GM18498 (cell line): ENCODE data around the gene CSNK1G3.
"Not testable (repeated sequence)": the region's sequence is repeated elsewhere in the genome, so short reads cannot be mapped to it uniquely, and the experiment has no call there.

ENCODE experiments used
- ATAC-seq: cut with Tn5 transposase; IDR thresholded peaks from one replicate; pipeline ENCODE4 v1.9.1; 2021; ENCODE audit warnings: mild to moderate bottlenecking, moderate library complexity; ENCODE audit not compliant: unreplicated experiment

Gene CSNK1G3

GRCh38 chr5:123511648-123512605 is at the start of gene CSNK1G3:
CSNK1G3 (plus strand) TSS chr5:123512177; CDS start chr5:123545664, 33,487 bp downstream.
- peak; percentile 92 for ATAC-seq

- ATAC-seq: not testable (repeated sequence)
These were observed 45.1 kb upstream of the CSNK1G3 start for GRCh38 chr5:123466839-123467238.

GRCh38 chr5:123471385-123471784 is 40.6 kb upstream of the CSNK1G3 start:
- no peak for ATAC-seq

- no peak for ATAC-seq
These were observed 39.6 kb upstream of the CSNK1G3 start for GRCh38 chr5:123472150-123472924.

GRCh38 chr5:123474228-123474627 is 37.7 kb upstream of the CSNK1G3 start:
- no peak for ATAC-seq

GRCh38 chr5:123476731-123477130 is 35.2 kb upstream of the CSNK1G3 start:
- no peak for ATAC-seq

- ATAC-seq: no peak
These were observed 33.4 kb upstream of the CSNK1G3 start for GRCh38 chr5:123478546-123478945.

- no peak for ATAC-seq
These were observed 29.7 kb upstream of the CSNK1G3 start for GRCh38 chr5:123482258-123482657.

- ATAC-seq: no peak
These were observed 28.4 kb upstream of the CSNK1G3 start for GRCh38 chr5:123483446-123484077.

GRCh38 chr5:123485275-123485674 is 26.7 kb upstream of the CSNK1G3 start:
- ATAC-seq: no peak

GRCh38 chr5:123486951-123487655 is 24.9 kb upstream of the CSNK1G3 start:
- ATAC-seq: no peak

- ATAC-seq: no peak
These were observed 21.0 kb upstream of the CSNK1G3 start for GRCh38 chr5:123490974-123491373.

- ATAC-seq: not testable (repeated sequence)
These were observed 16.8 kb upstream of the CSNK1G3 start for GRCh38 chr5:123495211-123495610.

- no peak for ATAC-seq
These were observed 15.1 kb upstream of the CSNK1G3 start for GRCh38 chr5:123496892-123497291.

GRCh38 chr5:123500471-123500870 is 11.5 kb upstream of the CSNK1G3 start:
- no peak for ATAC-seq

GRCh38 chr5:123502120-123502519 is 9.9 kb upstream of the CSNK1G3 start:
- no peak for ATAC-seq

- no peak for ATAC-seq
These were observed 8.7 kb upstream of the CSNK1G3 start for GRCh38 chr5:123503299-123503698.

- ATAC-seq: no peak
These were observed 6.3 kb upstream of the CSNK1G3 start for GRCh38 chr5:123505633-123506032.

- ATAC-seq: no peak
These were observed 3.5 kb upstream of the CSNK1G3 start for GRCh38 chr5:123508441-123508840.

GRCh38 chr5:123511290-123511647 is 708 bp upstream of the CSNK1G3 start:
- no peak for ATAC-seq
